ENCODE data around the gene LRRC28.

The LRRC28 gene

DNA sequence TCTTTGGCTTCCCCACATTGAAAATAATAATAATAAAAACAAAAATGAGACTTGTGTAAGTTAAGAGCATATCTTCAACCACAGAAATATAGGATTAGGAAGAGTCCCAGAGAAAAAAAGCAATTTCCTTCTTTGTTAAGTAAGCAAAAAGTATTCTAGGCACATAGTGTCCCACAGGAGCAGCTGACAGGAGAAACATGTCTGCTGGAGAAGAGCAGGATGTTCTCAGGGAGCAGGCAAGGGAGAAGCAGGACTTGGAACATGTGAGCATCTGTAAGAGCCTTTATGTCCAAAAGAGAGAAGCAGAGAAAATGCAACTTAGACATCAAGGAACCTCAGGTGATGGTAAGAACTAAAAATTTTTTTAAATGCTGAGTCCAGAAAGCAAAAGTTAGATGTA, 40.9 kb upstream of the LRRC28 start:
- TF ChIP-seq, protein P1, sequence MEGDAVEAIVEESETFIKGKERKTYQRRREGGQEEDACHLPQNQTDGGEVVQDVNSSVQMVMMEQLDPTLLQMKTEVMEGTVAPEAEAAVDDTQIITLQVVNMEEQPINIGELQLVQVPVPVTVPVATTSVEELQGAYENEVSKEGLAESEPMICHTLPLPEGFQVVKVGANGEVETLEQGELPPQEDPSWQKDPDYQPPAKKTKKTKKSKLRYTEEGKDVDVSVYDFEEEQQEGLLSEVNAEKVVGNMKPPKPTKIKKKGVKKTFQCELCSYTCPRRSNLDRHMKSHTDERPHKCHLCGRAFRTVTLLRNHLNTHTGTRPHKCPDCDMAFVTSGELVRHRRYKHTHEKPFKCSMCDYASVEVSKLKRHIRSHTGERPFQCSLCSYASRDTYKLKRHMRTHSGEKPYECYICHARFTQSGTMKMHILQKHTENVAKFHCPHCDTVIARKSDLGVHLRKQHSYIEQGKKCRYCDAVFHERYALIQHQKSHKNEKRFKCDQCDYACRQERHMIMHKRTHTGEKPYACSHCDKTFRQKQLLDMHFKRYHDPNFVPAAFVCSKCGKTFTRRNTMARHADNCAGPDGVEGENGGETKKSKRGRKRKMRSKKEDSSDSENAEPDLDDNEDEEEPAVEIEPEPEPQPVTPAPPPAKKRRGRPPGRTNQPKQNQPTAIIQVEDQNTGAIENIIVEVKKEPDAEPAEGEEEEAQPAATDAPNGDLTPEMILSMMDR (IDR thresholded peaks at IDR 0.05), result no peak
- Histone ChIP-seq H3K9ac (no peak overlapping the region), H3K4me3 (ENCODE audit: low read depth, low read length) (no peak overlapping the region), H2AFZ (no peak overlapping the region), H3K79me2 (no peaks in the 10 kb centered on the region), H3K36me3 (ENCODE audit: control insufficient read depth, insufficient read depth, low read length) (no peaks in the 10 kb centered on the region), H3K9me3 (ENCODE audit: control insufficient read depth, low read length) (no peaks in the 10 kb centered on the region), H3K27ac (no peak overlapping the region), H3K4me2 (ENCODE audit: low read length) (no peak overlapping the region), H3K4me1 (no peaks in the 10 kb centered on the region), H3K27me3 (ENCODE audit: control insufficient read depth, insufficient read depth, low read length) (no peaks in the 10 kb centered on the region)

DNA sequence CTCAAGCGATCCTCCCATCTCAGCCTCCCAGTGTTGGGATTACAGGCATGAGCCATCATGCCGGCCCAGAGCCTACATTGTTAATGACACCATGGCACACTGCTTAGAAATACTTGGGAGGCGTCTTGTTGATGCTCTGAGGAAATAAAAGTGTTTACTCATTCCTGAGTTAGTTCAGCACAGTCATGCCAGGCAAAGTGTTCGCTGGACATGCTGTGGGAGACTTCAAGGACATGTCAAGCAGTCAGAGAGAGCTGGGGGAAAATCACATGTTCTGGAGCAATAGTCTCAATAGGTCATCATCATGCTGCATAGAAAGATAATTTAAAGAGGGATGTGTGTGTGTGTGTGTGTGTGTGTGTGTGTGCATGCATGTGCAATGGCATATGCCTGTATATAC, 39.4 kb upstream of the LRRC28 start:
- no peak overlapping the region for H3K27ac ChIP-seq
- no peak overlapping the region for H2AFZ ChIP-seq
- H3K9ac ChIP-seq, result no peak overlapping the region
- no peak overlapping the region for H3K4me2 ChIP-seq (ENCODE audit: low read length)
- H3K9me3 ChIP-seq (ENCODE audit: control insufficient read depth, low read length), result no peaks in the 10 kb centered on the region
- H3K27me3 ChIP-seq (ENCODE audit: control insufficient read depth, insufficient read depth, low read length), result no peaks in the 10 kb centered on the region
- H3K79me2 ChIP-seq, result no peaks in the 10 kb centered on the region
- H3K36me3 ChIP-seq (ENCODE audit: control insufficient read depth, insufficient read depth, low read length), result no peaks in the 10 kb centered on the region
- TF ChIP-seq, protein P1 (IDR thresholded peaks at IDR 0.05), result no peak
- no peaks in the 10 kb centered on the region for H3K4me1 ChIP-seq
- H3K4me3 ChIP-seq (ENCODE audit: low read depth, low read length), result no peak overlapping the region

DNA sequence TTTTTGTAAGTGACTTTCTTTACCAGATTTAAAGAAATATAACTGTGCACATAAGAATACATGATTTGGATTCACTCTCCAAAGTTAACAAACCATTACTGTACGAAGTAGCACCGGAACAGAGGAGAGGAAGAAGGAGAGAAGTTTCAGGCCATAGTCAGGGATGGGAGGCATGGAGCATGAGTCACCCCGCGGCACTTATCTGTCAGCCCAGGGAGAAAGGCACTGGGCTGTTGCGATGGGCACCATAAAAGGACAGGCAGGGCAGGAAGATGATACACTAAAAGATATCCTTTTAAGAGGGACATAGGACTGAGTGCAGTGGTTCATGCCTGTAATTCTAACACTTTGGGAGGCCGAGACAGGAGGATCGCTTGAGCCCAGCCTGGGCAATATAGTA, 38.9 kb upstream of the LRRC28 start:
- Histone ChIP-seq H3K36me3 (ENCODE audit: control insufficient read depth, insufficient read depth, low read length) (no peaks in the 10 kb centered on the region), H3K9me3 (ENCODE audit: control insufficient read depth, low read length) (no peaks in the 10 kb centered on the region), H3K4me3 (ENCODE audit: low read depth, low read length) (no peak overlapping the region), H3K27me3 (ENCODE audit: control insufficient read depth, insufficient read depth, low read length) (no peaks in the 10 kb centered on the region), H3K27ac (no peak overlapping the region), H3K4me2 (ENCODE audit: low read length) (no peak overlapping the region), H3K79me2 (no peaks in the 10 kb centered on the region), H3K9ac (no peak overlapping the region), H2AFZ (no peak overlapping the region), H3K4me1 (no peaks in the 10 kb centered on the region)
- TF ChIP-seq, protein P1 (IDR thresholded peaks at IDR 0.05), result no peak

DNA sequence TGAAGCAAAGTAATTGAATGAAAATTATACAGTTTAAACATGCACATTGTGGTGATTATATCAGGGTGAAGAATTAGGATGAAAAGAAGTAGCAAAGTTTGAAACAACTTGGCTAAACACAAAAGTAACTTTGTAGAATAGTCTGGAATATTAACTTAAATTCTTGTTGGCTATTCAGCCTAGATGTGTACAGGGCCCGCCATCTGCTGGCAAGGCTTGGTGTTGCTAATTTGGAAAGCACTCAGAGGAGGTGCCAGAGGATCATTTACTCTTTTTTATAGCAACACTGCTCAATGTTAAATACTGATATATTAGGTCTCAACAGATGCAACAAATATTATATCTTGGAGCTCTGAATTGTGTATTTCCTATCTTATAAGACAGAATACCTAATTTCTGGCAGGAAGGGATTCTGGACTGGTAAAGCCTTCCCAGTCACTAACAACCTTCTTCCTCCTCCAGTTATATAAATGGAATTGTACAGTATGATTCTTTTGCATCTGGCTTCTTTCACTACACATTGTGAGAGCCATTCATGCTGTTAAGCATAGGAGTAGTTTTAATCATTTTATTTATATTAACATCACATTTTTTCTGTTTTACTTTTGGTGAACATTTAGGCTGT, 38.0 kb upstream of the LRRC28 start:
- Histone ChIP-seq H2AFZ (no peak overlapping the region), H3K36me3 (ENCODE audit: control insufficient read depth, insufficient read depth, low read length) (no peaks in the 10 kb centered on the region), H3K79me2 (no peaks in the 10 kb centered on the region), H3K27ac (no peak overlapping the region), H3K9ac (no peak overlapping the region), H3K4me1 (no peaks in the 10 kb centered on the region), H3K4me3 (ENCODE audit: low read depth, low read length) (no peak overlapping the region), H3K27me3 (ENCODE audit: control insufficient read depth, insufficient read depth, low read length) (no peaks in the 10 kb centered on the region), H3K9me3 (ENCODE audit: control insufficient read depth, low read length) (no peaks in the 10 kb centered on the region), H3K4me2 (ENCODE audit: low read length) (no peak overlapping the region)
- TF ChIP-seq, protein P1 (IDR thresholded peaks at IDR 0.05), result peak; percentile 79

Measured in parathyroid adenoma (tissue), 2 donors.